ENCODE results near the gene FAM163B.

DNA sequence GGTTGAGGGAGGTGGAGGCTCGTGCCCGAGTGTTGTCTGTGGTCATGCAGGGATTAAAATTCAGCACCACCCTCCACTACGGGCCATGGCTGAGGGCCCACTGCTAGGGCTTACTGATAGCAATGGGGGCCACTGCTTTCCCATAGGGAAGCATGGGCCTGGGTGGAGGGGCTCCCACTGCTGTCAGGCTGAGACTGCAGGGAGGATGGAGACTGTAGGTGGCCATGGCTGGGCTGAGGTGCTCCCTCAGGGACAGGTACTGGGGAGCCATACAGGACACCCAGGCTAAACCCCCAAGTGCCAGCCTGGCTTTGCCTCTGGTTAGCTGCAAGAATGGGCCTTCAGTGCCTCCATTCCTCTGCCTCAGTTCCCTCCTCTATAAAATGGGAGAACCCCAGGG is 26.1 kb downstream of the FAM163B start:
- TF ChIP-seq, protein P1, sequence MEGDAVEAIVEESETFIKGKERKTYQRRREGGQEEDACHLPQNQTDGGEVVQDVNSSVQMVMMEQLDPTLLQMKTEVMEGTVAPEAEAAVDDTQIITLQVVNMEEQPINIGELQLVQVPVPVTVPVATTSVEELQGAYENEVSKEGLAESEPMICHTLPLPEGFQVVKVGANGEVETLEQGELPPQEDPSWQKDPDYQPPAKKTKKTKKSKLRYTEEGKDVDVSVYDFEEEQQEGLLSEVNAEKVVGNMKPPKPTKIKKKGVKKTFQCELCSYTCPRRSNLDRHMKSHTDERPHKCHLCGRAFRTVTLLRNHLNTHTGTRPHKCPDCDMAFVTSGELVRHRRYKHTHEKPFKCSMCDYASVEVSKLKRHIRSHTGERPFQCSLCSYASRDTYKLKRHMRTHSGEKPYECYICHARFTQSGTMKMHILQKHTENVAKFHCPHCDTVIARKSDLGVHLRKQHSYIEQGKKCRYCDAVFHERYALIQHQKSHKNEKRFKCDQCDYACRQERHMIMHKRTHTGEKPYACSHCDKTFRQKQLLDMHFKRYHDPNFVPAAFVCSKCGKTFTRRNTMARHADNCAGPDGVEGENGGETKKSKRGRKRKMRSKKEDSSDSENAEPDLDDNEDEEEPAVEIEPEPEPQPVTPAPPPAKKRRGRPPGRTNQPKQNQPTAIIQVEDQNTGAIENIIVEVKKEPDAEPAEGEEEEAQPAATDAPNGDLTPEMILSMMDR (IDR thresholded peaks at IDR 0.05; ENCODE audit: extremely low read depth in 1 of 2, insufficient read depth in 1 of 2, low read depth in 1 of 2, low read length in 2 of 2): no peak
- no peak for TF ChIP-seq EZH2 (IDR thresholded peaks at IDR 0.05; ENCODE audit: borderline replicate concordance, low read depth, low read length, severe bottlenecking)
- TF ChIP-seq POLR2A (IDR thresholded peaks at IDR 0.05; ENCODE audit: low read depth, low read length): no peak

All from endothelial cell of umbilical vein (primary cell).